NCI-H146 (cell line): ENCODE results near the gene CTAG2.
"Not testable (repeated sequence)": the region's sequence is repeated elsewhere in the genome, so short reads cannot be mapped to it uniquely, and the experiment has no call there.

ENCODE experiments used
- DNase-seq: peaks from one replicate; lab custom pipeline; 2025; lab: John Stamatoyannopoulos, UW

Gene CTAG2

DNA sequence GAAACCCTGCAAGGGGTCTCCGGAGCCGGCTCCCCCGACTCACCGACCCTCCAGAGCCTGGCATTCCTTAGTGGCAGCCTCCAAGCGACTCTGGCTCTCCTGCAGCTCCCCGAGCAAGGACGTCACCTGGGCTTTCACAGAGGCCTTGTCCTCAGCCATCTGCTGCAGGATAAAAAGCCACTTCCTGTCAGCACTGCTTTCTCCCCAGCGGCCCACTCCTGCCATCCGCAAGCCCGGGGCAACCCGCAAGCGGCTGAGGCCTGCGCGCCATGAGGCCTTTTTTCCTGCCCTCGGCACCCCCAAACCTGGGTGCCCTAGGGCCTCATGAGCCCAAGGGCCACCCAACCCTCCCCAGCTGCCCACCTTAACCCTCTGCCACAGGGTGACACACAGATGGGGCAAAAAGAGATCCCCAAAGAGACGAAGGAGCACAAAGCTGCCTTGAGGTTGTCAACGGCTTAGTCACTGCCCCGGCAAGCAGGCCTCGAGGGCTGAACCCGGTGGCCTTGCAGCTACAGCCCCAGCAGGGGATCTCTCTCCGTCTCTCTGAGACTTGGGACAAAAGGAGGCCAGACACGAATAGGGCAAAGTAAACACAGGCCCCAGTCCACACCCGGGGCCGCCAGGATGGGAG is 7.5 kb downstream of the CTAG2 start:
- DNase-seq: not testable (repeated sequence)

DNA sequence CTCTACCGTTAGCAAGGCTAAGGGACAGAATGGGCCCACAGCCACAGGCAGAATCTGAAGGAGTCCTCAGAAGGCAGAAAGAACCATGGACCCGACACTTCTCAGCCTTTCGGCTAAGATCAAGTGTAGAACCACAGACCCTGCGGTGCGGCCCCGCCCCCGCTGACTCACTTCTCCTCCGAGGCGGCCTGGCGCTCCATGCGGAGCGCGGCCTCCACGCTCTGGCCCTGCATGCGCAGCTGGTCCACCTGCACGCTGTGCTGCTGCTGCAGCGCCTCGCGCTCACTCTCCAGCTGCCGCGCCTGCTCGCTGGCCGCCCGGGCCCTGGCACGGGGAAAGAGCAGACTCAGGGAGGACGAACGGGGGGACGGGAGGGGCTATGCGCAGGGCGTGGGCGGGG is 9.7 kb downstream of the CTAG2 start:
- DNase-seq: not testable (repeated sequence)

DNA sequence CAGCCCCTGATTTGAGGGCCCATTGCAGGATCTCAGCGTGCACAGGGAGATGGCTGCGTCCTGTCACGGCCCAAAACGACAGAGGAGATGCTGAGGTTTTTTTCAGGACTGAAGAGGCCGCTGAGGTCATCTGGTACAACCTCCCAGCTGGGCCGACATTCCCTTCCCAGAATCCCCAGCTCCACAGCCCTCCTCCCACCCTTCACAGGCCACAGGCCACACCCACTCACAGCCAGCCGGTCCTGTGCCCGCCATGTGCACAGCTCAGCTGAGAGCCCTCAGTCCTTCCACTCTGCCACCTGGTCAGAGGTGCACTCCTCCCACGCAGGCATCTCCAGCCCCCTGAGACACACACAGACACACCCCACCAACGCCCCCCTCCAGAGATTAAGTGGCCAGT is 11.6 kb downstream of the CTAG2 start:
- DNase-seq: not testable (repeated sequence)

DNA sequence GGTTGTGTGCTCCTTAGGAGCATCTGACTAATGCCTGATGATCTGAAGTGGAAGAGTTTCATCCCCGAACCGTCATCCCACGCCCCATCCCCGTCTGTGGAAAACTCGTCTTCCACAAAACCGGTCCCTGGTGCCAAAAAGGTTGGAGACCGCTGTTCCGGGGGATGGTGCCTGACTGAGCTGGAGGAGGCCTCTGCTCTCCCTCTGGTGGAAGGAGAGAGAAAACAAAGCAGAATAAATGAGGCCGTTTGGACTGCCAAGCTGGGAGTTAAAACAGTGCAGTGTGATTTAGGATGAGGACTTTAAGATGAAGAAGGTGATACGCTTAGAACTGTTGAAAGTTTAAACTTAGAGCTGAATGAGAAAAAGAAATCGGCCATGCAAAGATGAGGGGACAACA is 19.7 kb downstream of the CTAG2 start:
- DNase-seq: not testable (repeated sequence)

DNA sequence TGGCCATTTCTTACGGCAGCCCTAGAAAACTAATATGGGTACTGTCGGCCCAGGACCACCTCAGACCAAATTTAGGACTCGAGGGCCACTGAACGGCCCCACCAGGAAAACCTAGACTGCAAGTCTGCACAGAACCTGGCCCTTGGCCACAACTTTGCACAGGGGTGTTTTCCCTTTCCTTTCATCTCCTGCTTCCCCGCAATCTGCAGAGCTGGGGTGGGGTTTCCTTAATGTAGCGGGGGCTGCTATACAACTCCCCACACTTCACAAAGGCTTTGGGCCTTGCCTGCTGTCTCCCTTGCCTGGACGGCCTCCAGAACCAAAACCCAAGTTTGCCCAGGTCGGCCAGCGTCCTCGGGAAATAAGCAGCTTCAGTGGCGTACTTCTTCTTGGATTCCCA is 22.4 kb downstream of the CTAG2 start:
- not testable (repeated sequence) for DNase-seq

DNA sequence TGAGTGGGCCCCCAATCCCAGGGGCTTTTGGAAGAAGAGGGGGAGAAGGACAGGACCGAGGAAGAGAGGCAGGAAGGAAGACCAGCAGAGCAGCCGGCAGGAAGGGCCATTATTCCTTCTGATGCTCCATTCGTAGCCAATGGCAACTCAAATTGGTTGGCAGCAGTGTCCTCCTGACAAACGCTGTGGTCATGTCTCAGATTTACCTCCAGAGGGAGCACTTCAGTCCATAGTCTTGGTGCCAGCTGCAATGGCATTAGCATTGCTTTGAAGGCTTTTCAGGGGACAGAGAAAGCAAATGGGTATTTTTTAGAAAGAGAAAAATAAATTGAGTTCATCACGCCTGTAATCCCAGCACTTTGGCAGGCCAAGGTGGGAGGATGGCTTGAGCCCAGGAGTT is 24.4 kb downstream of the CTAG2 start:
- DNase-seq: not testable (repeated sequence)

DNA sequence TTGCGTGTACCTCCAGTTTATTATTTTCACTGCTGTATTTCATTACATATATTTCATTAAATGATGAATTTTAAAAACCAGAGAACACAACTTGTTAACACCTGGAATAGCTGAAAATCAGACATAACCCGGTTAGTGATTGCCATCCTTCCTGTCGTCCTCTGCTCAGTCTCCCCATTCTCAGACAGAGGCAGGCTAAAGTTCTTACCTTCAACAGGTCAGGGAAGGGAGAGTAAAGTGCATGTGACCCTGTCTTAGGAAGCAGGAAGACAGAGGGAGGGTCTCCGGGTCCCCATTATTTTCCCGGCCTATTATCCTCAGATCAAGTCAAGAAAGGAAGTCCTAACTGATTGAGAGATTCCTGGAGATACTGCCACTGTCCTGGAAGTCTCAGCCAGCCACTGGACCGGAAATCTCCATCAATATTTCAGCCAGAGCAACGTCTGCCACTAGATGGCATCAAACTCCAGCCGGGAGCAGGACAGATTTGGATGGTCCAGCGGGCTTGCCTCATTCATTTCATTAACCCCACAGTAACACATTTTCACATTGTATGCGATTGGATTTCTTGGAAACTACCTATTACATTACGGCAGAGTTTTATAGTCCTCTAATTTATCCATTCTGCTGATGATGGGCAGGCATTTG is 32.5 kb downstream of the CTAG2 start:
- DNase-seq: not testable (repeated sequence)

DNA sequence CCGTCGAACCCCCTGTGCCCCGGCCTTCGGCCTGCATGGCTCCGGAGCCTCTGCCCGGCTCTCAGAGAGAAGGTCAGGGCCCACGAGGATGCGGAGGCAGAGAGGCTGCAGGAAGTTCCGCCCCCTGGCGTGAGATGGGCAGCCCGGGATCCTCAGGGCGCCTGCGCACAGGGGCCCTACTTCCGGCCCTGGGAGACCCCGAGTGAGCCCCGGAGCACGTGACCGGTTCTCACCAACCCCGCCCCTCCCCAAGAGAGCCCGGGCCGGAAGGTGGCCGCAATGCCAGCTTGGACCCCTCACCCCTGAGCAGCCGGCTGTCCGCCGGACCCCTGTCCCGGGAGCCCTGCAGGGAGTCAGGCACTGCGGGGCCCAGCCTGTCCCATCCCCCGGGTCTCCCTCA is 34.2 kb downstream of the CTAG2 start, which contains the start of gene CTAG1B:
Gene CTAG1B (minus strand): TSS at position 101 of the 400 bp plus-strand sequence. CDS start 64 bp downstream, at position 37.
- not testable (repeated sequence) for DNase-seq

DNA sequence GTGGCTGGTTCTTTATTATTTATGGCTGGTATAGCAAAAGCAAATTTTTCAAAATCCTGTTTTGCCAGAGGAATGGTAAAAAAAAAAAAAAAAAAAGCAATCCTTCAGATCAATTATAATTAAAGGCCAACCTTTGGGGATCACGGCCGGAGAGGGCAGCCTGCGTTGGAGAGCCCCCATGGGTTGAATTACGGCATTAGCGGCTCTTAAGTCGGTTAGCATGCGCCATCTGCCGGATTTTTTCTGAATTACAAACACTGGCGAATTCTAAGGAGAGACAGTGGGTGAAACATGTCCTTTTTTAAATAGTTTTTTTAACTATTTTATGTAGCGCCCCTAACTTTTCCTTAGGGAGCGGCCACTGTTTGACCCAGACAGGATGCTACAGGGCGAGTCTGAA is 39.8 kb downstream of the CTAG2 start:
- DNase-seq: not testable (repeated sequence)

DNA sequence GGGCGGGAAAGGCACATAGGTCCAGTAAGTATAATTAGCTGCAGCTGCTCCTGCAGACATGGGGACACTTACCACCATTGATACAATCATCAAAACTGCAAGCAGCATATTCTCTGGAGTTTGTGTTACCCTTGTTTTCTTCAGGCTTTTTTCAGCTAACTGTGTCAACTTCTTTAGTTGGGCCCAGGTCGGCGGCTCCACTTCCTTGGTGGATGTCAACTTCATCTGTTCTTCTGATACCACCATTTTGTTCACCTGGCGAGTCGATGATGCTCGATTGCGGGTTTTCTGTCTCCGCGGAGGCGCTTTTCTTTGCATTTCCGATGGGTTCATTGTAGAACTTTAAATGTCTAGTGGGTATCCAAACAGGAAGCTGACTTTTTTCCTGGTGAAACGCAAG is 42.2 kb downstream of the CTAG2 start:
- not testable (repeated sequence) for DNase-seq

DNA sequence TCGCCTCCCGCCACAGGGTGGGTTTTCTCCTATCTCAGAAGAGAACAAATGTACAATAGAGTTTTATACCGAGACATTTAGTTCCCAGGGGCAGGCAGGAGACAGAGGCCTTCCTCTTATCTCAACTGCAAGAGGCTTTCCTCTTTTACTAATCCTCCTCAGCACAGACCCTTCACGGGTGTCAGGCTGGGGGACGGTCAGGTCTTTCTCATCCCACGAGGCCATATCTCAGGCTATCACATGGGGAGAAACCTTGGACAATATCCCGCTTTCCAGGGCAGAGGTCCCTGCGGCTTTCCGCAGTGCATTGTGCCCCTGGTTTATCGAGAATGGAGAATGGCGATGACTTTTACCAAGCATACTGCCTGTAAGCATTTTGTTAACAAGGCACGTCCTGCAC is 44.6 kb downstream of the CTAG2 start:
- not testable (repeated sequence) for DNase-seq

DNA sequence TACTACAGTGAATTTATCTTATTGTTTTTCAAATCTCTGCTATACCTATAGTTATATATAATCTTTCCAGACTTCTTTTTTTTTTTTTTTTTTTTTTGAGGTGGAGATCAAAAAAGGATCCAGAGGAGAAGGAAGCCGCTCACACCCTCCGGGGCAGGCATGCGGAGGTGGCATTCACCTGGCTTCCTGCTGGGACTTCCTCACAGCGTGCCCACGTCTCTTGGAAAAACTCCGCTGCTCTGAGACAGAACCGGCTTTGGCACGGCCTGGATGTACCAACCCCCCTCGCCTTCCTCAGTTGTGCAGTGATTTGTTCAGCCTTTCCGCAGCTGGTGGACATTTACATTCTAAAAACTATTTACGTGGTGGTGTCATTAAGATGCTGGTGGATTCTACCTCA is 45.4 kb downstream of the CTAG2 start:
- DNase-seq: not testable (repeated sequence)

DNA sequence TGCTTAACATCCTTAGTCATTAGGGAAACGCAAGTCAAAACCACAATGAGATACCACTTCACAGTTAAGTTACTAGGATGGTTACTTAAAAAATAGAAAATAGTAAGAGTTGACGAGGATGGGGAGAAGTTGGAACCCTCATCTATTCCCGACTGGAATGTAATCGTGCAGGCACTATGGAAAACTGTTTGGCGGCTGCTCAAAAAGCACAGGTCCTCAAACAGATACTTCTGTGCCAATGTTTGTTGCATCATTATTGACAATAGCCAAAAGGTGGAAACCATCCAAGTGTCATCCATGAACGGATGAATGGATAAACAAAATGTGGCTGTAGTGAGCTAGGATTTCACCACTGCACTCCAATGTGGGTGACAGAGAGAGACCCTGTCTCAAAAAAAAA is 46.0 kb downstream of the CTAG2 start:
- no peak for DNase-seq

DNA sequence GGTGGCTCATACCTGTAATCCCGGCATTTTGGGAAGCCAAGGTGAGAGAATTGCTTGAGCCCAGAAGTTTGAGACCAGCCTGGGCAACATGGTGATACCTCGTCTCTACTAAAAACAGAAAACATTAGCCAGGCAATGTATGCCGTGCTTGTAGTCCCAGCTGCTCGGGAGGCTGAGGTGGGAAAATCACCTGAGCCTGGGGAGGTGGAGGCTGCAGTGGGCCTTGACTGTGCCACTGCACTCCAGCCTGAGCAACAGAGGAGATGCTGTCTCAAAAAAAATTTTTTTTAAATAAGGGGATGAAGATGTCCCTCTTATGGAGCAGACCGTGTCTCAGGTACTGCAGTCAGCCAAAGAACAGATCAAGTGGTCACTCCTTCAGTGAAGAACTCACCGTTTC is 47.8 kb downstream of the CTAG2 start:
- no peak for DNase-seq

DNA sequence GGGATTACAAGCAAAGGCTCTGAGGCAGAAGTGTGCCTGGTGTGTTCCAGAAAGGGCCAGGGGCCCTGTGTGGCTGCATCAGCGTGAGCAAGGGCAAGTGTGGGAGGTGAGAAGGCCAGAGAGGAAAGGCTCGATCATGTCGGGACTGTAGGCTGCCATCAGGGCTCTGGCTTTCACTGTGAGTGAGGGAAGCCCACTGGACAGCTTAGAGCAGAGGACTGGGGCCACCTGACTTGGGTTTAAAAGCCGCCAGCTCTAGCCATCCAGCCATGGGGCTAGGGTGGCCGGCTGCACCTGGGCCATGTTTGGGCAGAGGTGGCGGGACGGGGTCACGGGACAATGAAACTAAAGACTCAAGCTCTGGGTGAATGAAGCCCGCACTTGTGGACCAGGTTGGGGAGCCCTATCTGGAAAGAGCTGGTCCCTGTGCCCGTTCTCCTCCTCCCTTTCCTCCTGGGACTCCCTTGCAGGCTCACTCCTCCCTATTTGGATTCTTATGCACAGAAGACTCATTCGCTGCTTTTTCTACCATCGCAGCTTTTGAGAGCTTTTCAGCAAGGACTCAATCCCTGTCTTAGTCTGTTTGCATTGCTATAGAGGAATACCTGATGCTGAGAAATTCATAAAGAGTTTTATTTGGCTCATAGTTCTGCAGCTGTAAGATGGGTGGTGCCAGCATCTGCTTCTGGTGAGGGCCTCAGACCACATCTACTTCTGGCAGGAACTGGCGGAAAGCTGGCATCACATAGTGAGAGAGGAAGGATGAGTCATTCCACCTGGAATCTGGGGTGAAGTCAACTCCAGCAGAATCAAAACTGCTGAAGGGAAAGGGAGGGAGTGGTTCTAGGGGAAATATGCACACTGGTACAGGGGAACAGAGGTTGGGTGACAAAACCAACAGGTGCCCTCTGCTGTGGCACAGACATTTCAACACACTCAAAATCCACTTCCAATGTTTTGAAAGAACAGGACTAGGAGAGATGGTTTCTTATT is 49.6 kb downstream of the CTAG2 start:
- DNase-seq: no peak

DNA sequence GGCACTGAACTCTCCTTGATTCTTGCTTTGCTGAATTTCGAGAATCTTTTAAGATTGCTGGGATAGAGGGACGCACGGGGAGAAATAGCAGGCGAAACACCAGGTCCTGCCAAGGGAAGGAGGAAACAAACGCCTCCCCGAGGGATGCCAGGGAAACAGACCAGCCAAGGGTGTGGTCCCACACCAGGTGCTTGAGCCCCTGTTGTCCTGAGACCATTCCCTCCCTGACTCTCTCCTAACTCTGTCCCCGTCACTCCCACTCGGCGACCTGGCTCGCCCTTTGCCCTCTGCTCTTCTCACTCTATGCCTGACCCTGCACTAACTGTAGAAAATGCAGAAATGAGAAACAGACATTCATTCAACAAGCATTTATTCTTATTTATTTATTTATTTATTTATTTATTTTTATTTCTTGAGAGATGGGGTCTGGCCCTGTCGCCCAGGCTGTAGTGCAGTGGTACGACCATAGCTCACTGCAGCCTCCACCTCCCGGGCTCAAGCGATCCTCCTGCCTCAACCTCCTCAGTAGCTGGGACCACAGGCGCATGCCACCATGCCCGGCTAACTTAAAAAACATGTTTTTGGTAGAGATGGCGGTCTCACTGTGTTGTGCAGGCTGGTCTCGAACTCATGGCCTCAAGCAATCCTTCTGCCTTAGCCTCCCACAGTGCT is 50.5 kb downstream of the CTAG2 start:
- no peak for DNase-seq

DNA sequence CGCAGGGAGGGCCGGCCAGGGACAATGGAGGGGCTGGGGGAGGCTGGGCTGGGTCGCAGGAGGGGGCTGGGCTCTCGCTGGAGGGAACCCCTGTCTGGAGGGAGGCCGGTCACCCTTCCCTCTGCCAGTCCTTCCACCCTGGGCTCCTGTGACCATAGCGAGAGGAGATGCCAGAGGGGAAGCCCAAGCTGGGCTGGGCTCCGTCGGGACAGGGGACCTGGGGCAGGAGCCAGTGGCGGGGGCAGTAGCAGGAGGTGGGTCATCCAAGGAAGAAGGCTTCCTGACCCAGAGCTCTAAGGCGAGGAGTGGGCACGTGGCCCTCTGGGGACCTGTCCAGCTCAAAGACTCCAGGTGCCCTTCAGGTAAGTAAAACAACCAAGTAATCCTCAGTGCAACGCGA is 51.2 kb downstream of the CTAG2 start:
- DNase-seq: no peak
